DOHH2 (cell line): Measurements from ENCODE around the gene AJAP1.

Experiments used
- EZH2phosphoT487 ChIP-seq: fragments of 200-600 bp; sonication (generic); IDR thresholded peaks from 2 replicates; pipeline ENCODE4 v1.6.1; 2017; ENCODE audit warnings: borderline replicate concordance, mild to moderate bottlenecking, antibody characterized with exemption, low read length, moderate library complexity, mixed read lengths
- TF ChIP-seq, protein P1 (sequence below): fragments of 200-600 bp; sonication (generic); IDR thresholded peaks from one replicate; pipeline ENCODE4 v1.5.1; 2014; ENCODE audit warnings: antibody characterized with exemption, mild to moderate bottlenecking, low read depth, low read length; ENCODE audit not compliant: poor library complexity, severe bottlenecking

- TF ChIP-seq, protein P1, sequence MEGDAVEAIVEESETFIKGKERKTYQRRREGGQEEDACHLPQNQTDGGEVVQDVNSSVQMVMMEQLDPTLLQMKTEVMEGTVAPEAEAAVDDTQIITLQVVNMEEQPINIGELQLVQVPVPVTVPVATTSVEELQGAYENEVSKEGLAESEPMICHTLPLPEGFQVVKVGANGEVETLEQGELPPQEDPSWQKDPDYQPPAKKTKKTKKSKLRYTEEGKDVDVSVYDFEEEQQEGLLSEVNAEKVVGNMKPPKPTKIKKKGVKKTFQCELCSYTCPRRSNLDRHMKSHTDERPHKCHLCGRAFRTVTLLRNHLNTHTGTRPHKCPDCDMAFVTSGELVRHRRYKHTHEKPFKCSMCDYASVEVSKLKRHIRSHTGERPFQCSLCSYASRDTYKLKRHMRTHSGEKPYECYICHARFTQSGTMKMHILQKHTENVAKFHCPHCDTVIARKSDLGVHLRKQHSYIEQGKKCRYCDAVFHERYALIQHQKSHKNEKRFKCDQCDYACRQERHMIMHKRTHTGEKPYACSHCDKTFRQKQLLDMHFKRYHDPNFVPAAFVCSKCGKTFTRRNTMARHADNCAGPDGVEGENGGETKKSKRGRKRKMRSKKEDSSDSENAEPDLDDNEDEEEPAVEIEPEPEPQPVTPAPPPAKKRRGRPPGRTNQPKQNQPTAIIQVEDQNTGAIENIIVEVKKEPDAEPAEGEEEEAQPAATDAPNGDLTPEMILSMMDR: no peak
- no peak for TF ChIP-seq EZH2phosphoT487
These were observed 20.3 kb downstream of the AJAP1 start for GRCh38 chr1:4674676-4675075.
